DOHH2 (cell line): ENCODE data around the gene TMEM109.

ENCODE experiments used
- EZH2phosphoT487 ChIP-seq: fragments of 200-600 bp; sonication (generic); IDR thresholded peaks from 2 replicates; pipeline ENCODE4 v1.6.1; 2017; ENCODE audit warnings: borderline replicate concordance, mild to moderate bottlenecking, antibody characterized with exemption, low read length, moderate library complexity, mixed read lengths
- TF ChIP-seq, protein P1 (sequence below): fragments of 200-600 bp; sonication (generic); IDR thresholded peaks from one replicate; pipeline ENCODE4 v1.5.1; 2014; ENCODE audit warnings: antibody characterized with exemption, mild to moderate bottlenecking, low read depth, low read length; ENCODE audit not compliant: poor library complexity, severe bottlenecking

DNA sequence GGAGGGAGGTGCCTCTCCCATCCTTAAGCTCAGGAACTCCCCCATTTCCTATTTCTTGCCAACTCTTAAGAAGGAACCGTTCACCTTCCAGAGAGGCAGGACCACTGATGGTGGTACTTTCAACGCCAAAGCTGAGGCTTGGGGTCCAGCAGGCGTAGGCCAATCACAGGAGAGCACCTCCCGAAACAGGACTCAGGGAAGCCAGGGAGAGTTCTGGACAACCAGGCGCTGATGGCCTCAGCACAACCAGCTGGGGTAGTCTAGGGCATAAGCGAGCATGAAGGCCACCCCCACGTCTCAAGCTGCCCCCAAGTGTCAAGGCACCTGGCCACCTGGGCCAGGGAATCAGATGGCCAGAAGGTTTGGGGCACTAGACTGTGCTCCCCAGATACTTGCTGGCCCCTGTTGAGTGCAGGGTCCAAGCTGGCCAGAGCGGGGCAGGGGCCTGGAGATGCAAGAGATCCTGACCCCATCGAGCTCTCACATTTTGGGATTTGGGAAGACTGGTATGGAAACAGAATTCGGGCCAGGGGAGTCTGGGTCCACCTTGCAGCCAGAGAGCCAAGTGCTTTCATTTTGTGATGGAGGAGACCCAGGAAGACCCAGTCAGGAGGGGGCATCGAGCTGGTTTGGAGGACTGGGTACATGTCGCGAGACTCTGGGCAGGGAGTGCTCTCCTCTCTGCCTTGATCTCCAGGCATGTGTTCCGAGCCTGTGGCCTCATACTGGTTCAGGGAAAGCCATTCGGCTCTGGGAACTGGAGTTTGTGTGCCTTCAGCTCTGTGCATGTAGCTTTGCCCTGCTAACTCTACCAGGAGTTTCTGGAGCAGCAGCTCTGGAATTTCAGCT, 58.4 kb downstream of the TMEM109 start:
- TF ChIP-seq, protein P1, sequence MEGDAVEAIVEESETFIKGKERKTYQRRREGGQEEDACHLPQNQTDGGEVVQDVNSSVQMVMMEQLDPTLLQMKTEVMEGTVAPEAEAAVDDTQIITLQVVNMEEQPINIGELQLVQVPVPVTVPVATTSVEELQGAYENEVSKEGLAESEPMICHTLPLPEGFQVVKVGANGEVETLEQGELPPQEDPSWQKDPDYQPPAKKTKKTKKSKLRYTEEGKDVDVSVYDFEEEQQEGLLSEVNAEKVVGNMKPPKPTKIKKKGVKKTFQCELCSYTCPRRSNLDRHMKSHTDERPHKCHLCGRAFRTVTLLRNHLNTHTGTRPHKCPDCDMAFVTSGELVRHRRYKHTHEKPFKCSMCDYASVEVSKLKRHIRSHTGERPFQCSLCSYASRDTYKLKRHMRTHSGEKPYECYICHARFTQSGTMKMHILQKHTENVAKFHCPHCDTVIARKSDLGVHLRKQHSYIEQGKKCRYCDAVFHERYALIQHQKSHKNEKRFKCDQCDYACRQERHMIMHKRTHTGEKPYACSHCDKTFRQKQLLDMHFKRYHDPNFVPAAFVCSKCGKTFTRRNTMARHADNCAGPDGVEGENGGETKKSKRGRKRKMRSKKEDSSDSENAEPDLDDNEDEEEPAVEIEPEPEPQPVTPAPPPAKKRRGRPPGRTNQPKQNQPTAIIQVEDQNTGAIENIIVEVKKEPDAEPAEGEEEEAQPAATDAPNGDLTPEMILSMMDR: no peak
- TF ChIP-seq EZH2phosphoT487: no peak
